Activated naive CD4-positive, alpha-beta T cell treated with Interleukin-2 at 50 U/mL for 16 hours (primary cell): Measurements from ENCODE around the gene GRSF1.
"Not testable (repeated sequence)": the region's sequence is repeated elsewhere in the genome, so short reads cannot be mapped to it uniquely, and the experiment has no call there.

Source experiments
- DNase-seq: peaks from one replicate; pipeline ENCODE4 v3.0.0-alpha.2; 2020

The GRSF1 gene

GRCh38 chr4:70839589-70840093 is at the start of gene GRSF1:
Gene GRSF1, minus strand, starts transcription at chr4:70839890. Its CDS starts 63 bp downstream, at chr4:70839827.
- peak; percentile 93 for DNase-seq

- no peak for DNase-seq
Observed at GRCh38 chr4:70885174-70885573, 45.5 kb upstream of the GRSF1 start.

DNA sequence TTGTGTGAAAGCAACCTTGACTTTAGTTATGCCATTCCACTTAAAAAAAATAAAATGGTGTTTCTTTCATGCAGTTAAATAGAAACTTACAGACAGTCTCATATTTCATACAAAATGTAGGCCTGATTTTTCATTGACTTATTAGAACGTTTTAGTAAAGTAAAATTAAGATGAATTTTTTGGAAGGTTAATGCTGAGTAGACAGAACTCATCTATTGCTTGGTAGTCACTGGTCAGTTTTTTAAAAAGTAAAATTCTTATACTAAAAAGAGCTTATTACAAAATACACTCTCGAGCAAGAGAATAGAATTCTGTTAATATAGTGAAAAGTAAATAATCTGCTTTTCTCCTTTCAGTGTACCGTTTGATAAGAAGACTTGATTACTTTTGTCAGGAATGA is 41.0 kb upstream of the GRSF1 start:
- DNase-seq, result no peak

- no peak for DNase-seq
Observed at GRCh38 chr4:70877556-70877955, 37.9 kb upstream of the GRSF1 start.

DNA sequence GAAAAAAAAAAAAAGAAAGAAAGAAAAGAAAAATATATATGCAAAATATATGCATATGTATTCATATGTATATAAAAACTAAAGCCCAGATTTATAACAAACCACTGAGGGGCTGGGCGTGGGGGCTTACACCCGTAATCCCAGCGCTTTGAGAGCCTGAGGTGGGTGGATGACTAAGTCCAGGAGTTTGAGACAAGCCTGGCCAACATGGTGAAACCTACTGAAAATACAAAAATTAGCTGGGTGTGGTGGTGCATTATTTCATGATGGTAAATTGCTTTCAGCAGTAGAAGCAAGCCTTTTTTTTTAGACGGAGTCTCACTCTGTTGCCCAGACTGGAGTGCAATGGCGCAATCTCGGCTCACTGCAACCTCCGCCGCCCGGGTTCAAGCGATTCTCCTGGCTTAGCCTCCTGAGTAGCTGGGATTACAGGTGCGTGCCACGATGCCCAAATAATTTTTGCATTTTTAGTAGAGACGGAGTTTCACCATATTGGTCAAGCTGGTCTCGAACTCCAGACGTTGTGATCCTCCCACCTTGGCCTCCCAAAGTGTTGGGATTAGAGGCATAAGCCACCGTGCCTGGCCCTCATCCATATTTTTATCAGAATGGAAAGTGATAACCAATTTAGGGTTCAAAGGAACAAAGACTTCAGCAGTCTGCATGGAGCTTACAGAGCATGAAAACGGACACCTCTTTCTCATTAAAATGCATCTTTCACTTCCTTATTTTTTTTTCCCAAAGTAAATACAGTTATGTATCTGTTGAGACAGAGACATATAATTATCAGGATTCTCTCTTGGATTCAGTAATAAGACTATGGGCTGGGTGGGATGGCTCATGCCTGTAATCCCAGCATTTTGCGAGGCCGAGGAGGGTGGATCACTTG is 34.8 kb upstream of the GRSF1 start:
- DNase-seq, result no peak

GRCh38 chr4:70873216-70873615 is 33.5 kb upstream of the GRSF1 start:
- no peak for DNase-seq

DNA sequence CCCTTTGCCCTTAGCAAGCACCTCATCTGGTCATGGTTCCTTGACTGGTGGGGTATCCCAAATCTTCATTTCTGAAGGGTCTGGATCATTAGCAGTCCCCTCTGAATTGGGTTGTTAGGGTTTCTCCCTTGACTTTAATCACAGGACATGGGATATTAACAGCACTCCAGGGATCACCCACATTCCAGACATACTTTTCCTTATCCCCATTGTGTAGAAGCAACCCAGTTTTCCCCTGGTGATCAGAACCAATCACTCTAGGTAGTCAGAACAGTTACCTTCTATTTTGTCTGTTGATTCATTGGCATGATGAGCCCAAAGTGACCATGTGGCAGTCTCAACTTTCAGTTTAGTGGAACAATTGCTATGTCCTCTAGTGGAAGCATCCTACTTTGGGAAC is 29.1 kb upstream of the GRSF1 start:
- DNase-seq, result no peak

DNA sequence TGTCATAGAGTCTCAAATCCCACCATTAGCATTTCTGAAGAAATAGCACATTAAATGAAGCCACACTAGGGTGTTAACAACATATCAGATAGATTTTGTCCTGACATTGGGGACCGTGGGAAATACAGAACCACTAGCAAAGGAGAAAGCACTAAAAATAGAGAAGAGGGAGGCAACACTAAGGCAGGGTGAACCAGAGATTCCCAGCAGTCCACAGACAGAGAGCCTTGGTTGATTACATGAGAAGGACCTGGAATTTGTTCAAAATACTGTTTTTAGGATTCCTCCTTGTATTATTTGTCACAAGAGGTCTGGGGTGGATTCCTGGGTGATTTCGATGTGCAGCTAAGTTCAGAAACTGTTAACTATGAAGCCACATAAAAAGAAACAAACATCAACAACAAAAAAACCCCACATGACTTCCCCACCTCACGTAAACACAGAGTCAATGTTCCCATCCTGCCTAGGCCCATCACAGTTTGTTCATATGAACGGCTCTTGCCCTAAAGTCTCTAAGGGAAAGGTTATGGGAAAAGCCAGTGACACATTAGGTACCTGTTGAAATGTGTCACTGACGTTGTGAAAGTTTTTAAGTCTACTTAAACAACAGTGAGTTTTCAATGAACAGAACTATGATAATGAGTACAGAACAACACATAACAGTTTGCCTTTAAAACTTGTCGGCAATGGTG is 23.6 kb upstream of the GRSF1 start:
- DNase-seq, result no peak

DNA sequence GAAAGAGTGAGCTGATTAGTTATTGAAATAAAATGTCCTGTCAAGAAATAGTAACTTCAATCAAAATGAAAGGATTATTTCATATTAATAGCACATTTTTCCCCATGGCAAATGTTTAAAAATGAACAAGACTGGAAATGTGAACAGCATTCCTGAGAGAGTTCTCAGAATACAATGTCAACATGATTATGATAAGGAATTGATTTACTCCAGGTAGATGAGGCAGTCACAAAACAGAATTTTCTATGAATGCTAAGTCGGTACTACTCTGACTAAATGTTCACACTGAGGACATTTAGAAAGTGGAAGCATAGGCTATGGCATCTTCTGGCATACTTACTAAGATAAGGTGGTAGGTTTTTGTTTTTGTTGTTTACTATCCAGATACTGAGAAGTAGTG is 19.4 kb upstream of the GRSF1 start:
- no peak for DNase-seq

DNA sequence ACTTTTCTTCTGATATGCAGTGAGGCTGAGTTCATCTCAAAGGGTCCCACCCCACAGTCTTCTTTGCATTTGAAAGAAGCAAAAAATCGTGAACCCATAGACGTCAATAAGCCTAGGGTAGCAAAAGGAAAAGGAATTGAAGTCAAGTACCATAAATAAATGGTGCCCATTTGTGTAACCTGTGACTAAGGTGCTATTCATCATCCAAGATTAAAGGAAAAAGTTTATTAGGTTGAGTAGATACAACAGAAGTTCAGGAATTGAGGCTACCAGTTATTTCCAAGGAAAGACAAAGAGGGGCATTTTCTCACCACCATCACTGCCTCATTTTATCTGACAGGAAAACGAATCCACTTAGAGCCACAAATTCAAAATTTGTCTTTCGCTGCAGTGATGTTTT is 18.8 kb upstream of the GRSF1 start:
- no peak for DNase-seq

- DNase-seq, result no peak
Observed at GRCh38 chr4:70855464-70855863, 15.8 kb upstream of the GRSF1 start.

- DNase-seq, result no peak
Observed at GRCh38 chr4:70849291-70849690, 9.6 kb upstream of the GRSF1 start.

DNA sequence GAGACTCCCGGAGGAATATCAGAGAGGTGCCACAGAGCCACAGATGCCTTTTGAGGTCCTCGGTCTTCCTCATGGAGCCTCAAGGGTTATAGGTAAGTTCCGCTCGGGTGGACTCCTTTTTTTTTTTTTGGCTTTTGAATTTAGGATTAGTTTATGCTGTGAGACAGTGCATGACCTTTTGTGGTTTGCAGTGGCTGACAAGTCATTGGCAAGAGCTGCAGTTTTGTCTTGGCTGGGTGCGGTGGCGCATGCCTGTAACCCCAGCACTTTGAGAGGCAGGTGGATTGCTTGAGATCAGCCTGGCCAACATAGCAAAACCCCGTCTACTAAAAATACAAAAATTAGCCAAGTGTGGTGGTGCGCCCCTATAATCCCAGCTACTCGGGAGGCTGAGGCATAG is 4.5 kb upstream of the GRSF1 start:
- DNase-seq, result no peak

- no peak for DNase-seq
Observed at GRCh38 chr4:70842761-70843435, 3.2 kb upstream of the GRSF1 start.

- DNase-seq, result no peak
Observed at GRCh38 chr4:70841951-70842350, 2.3 kb upstream of the GRSF1 start.

GRCh38 chr4:70841211-70841610 is 1.5 kb upstream of the GRSF1 start:
- no peak for DNase-seq

DNA sequence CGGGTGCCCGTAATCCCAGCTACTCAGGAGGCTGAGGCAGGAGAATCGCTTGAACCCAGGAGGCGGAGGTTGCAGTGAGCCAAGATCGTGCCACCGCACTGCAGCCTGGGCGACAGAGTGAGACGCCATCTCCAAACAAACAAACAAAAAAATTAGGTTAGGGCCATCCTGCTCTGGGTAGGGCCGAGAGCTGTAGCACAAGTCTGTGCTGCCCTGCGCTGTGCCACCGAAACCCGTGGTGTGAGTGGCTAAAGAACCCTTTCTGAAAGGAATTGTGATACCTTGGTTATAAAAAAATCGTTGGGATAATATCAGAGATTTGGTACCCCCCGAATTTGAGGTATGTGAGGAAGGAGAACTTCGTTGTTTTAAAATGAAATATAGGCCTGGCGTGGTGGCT is 941 bp upstream of the GRSF1 start:
- DNase-seq, result not testable (repeated sequence)

DNA sequence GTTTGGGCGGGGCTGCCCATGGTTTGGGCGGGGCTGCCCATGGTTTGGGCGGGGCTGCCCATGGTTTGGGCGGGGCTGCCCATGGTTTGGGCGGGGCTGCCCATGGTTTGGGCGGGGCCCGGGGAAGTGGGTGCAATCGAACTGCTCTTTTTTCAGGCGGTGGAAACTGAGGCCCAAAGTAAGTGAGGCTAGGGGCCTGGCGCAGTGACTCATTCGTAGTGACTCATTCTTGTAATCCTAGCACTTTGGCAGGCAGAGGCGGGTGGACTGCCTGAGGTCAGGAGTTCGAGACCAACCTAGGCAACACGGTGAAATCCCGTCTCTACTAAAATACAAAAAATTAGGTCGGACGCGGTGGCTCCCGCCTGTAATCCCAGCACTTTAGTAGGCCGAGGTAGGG is 447 bp upstream of the GRSF1 start:
- DNase-seq, result peak; percentile 74

- DNase-seq, result peak; percentile 73
Observed at GRCh38 chr4:70838666-70839588, 763 bp downstream of the GRSF1 start.

DNA sequence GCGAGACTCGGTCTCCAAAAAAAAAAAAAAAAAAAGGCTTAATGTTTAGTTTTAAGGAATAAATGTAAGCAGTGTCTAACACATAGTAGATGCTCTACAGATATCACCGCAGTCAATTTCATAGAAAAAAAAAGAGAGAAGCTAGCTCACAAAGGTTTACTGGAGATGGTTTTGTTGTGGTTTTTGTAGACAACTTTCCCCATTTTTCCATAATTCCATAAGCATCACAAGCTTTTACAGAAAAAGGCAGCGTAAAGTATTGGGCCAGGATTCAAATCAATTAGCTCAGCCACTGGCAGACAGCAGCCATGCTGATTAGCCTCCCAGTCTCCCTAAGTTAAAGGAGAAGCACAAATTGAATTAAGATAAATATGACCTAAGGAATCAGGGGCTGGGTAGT is 1.5 kb downstream of the GRSF1 start:
- no peak for DNase-seq

DNA sequence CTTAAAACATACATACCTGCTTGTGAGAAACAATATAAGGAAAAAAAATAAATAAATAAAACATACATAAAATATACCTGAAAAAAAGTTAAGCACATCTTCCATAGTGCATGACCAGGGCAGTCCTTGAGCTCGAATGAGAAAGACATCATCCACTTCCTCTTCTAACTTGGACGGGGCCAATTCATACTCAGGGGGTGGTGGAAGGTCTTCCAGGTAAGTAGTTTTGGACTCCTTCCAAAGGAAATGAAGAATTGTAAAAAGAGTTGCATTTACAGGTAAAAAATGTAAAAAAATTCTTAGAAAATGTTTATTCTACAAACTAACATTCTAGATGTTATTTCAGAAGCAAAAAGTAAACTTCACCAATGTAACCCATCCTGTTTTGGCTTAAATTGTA is 3.6 kb downstream of the GRSF1 start:
- no peak for DNase-seq

GRCh38 chr4:70833675-70834074 is 6.0 kb downstream of the GRSF1 start:
- no peak for DNase-seq
